VCaP (cell line): Measurements from ENCODE around the gene DKKL1.

Experiments used
- H3K27ac ChIP-seq: fragments of 450-650 bp; 2 replicates; pipeline ENCODE4 v1.5.1; 2017
- CTCF ChIP-seq: fragments of 450-650 bp; conservative IDR thresholded peaks from 2 replicates; pipeline ENCODE4 v1.5.1; 2017; ENCODE audit warnings: mild to moderate bottlenecking, moderate library complexity

The DKKL1 gene

GRCh38 chr19:49340069-49340864 lies 23.4 kb upstream of the DKKL1 start:
- H3K27ac ChIP-seq = peak overlapping the region; percentile 50

GRCh38 chr19:49340865-49341718 lies 22.6 kb upstream of the DKKL1 start:
- TF ChIP-seq CTCF = no peak

More at GRCh38 chr19:49340069-49340864, 23.4 kb upstream of the DKKL1 start:
- TF ChIP-seq CTCF = no peak

GRCh38 chr19:49342291-49342721 lies 21.4 kb upstream of the DKKL1 start:
- no peak for TF ChIP-seq CTCF
- no peak overlapping the region for H3K27ac ChIP-seq

More at GRCh38 chr19:49340865-49341718, 22.6 kb upstream of the DKKL1 start:
- peak overlapping the region; percentile 50 for H3K27ac ChIP-seq

- TF ChIP-seq CTCF = no peak
- no peak overlapping the region for H3K27ac ChIP-seq
These were observed 20.6 kb upstream of the DKKL1 start for GRCh38 chr19:49343123-49343522.

GRCh38 chr19:49344505-49345423 lies 18.9 kb upstream of the DKKL1 start:
- H3K27ac ChIP-seq = no peak overlapping the region

GRCh38 chr19:49347191-49347590 lies 16.5 kb upstream of the DKKL1 start:
- no peak for TF ChIP-seq CTCF
- H3K27ac ChIP-seq = no peak overlapping the region

More at GRCh38 chr19:49344505-49345423, 18.9 kb upstream of the DKKL1 start:
- TF ChIP-seq CTCF = no peak
